Ecto neural progenitor cell (in vitro differentiated cells): Measurements from ENCODE around the gene SETSIP.
"Not testable (repeated sequence)": the region's sequence is repeated elsewhere in the genome, so short reads cannot be mapped to it uniquely, and the experiment has no call there.

Experiments
- DNase-seq: peaks from one replicate; pipeline ENCODE4 v3.0.0-alpha.2; 2018; ENCODE audit warnings: low spot score

The SETSIP gene

GRCh38 chr1:92045766-92046495 lies 29.3 kb downstream of the SETSIP start:
- DNase-seq = no peak

GRCh38 chr1:92043621-92044020 lies 31.6 kb downstream of the SETSIP start:
- no peak for DNase-seq

GRCh38 chr1:92040971-92041370 lies 34.2 kb downstream of the SETSIP start:
- no peak for DNase-seq

GRCh38 chr1:92038695-92039346 lies 36.4 kb downstream of the SETSIP start:
- no peak for DNase-seq

- no peak for DNase-seq
These were observed 37.8 kb downstream of the SETSIP start for GRCh38 chr1:92037400-92037799.

GRCh38 chr1:92031281-92032110 lies 43.7 kb downstream of the SETSIP start:
- DNase-seq = no peak

- DNase-seq = no peak
These were observed 44.5 kb downstream of the SETSIP start for GRCh38 chr1:92030656-92031107.

GRCh38 chr1:92029241-92029922 lies 45.8 kb downstream of the SETSIP start:
- DNase-seq = no peak

GRCh38 chr1:92026806-92027205 lies 48.4 kb downstream of the SETSIP start:
- DNase-seq = no peak

GRCh38 chr1:92026042-92026441 lies 49.2 kb downstream of the SETSIP start:
- DNase-seq = not testable (repeated sequence)
